IMR-90 (cell line): ENCODE results near the gene RNF123. TPM values are rescaled to one million over a fixed set of nuclear protein-coding genes. Genes with fewer than 3 reads are reported as not detected.

Experiments used
- ATAC-seq: fragments of 200-7000 bp; cut with Tn5 transposase; 2 replicates; pipeline ENCODE4 v1.9.1; 2020; ENCODE audit warnings: low read depth, mild to moderate bottlenecking, moderate library complexity
- BruUV-seq: library from RNA; stranded (reverse); fragments of 400-500 nt; replicated peaks from 2 replicates; lab custom pipeline; 2021; lab: Mats Ljungman, UMichigan
- CTCF ChIA-PET: fragments of 300-600 bp; formaldehyde crosslinking; extraction: SDS; loops from one replicate; lab custom pipeline; 2021; ENCODE audit warnings: antibody characterized with exemption; lab: Yijun Ruan, JAX
- POLR2A ChIA-PET: fragments of 300-600 bp; sonication (Branson Sonifier 250); formaldehyde crosslinking; loops from one replicate; lab custom pipeline; 2022; ENCODE audit warnings: antibody characterized with exemption; ENCODE audit not compliant: unreplicated experiment; lab: Charles Lee
- DNase-seq: peaks from one replicate; pipeline ENCODE4 v3.0.0; 2013
- H2AFZ ChIP-seq: replicated peaks from 2 replicates; pipeline ENCODE3; 2013; ENCODE audit warnings: low read length, mild to moderate bottlenecking; ENCODE audit not compliant: poor library complexity
- H2AK5ac ChIP-seq: 2 replicates; pipeline ENCODE4 v1.6.1; 2013; ENCODE audit warnings: low read depth, low read length, inconsistent platforms
- H2AK9ac ChIP-seq: replicated peaks from 2 replicates; pipeline ENCODE3; 2013; ENCODE audit warnings: mild to moderate bottlenecking, low read depth, low read length, moderate library complexity; ENCODE audit not compliant: poor library complexity
- H2BK120ac ChIP-seq: 2 replicates; pipeline ENCODE4 v1.6.1; 2013; ENCODE audit warnings: low read depth, low read length, inconsistent platforms
- H2BK15ac ChIP-seq: 3 replicates; pipeline ENCODE4 v1.6.1; 2013; ENCODE audit warnings: low read depth, low read length, inconsistent platforms
- H2BK20ac ChIP-seq: 2 replicates; pipeline ENCODE4 v1.6.1; 2013; ENCODE audit warnings: low read depth, mild to moderate bottlenecking, inconsistent platforms, low read length, moderate library complexity
- H2BK5ac ChIP-seq: 2 replicates; pipeline ENCODE4 v1.6.1; 2013; ENCODE audit warnings: mild to moderate bottlenecking, low read depth, low read length, inconsistent platforms; ENCODE audit not compliant: poor library complexity, severe bottlenecking
- H3K14ac ChIP-seq: replicated peaks from 2 replicates; pipeline ENCODE4 v1.6.1; 2013; ENCODE audit warnings: low read depth, low read length, inconsistent platforms
- H3K18ac ChIP-seq: 2 replicates; pipeline ENCODE4 v1.6.1; 2013; ENCODE audit warnings: low read depth, low read length, control low read depth
- H3K23ac ChIP-seq: 2 replicates; pipeline ENCODE4 v1.6.1; 2013; ENCODE audit warnings: low read depth, low read length, inconsistent platforms
- H3K27ac ChIP-seq: 2 replicates; pipeline ENCODE4 v1.5.1; 2013; ENCODE audit warnings: mild to moderate bottlenecking, control low read depth, low read length; ENCODE audit not compliant: insufficient read depth
- H3K27me3 ChIP-seq: 2 replicates; pipeline ENCODE4 v1.6.1; 2013; ENCODE audit warnings: low read length; ENCODE audit not compliant: control insufficient read depth, insufficient read depth
- H3K36me3 ChIP-seq: 2 replicates; pipeline ENCODE4 v1.6.1; 2013; ENCODE audit warnings: low read length, mixed read lengths; ENCODE audit not compliant: control insufficient read depth, insufficient read depth
- H3K4ac ChIP-seq: 2 replicates; pipeline ENCODE4 v1.6.1; 2013; ENCODE audit warnings: low read depth, low read length, inconsistent platforms
- H3K4me1 ChIP-seq: 2 replicates; pipeline ENCODE4 v1.6.1; 2013; ENCODE audit warnings: low read length, mixed read lengths; ENCODE audit not compliant: control insufficient read depth, insufficient read depth
- H3K4me2 ChIP-seq: 2 replicates; pipeline ENCODE4 v1.6.1; 2013; ENCODE audit warnings: low read depth, mild to moderate bottlenecking, control low read depth, low read length, moderate library complexity
- H3K4me3 ChIP-seq: 2 replicates; pipeline ENCODE4 v1.5.1; 2013; ENCODE audit warnings: low read depth, mild to moderate bottlenecking, control low read depth, low read length, moderate library complexity; ENCODE audit not compliant: insufficient read depth
- H3K56ac ChIP-seq: 2 replicates; pipeline ENCODE4 v1.6.1; 2013; ENCODE audit warnings: low read length, inconsistent platforms; ENCODE audit not compliant: insufficient read depth; ENCODE audit errors: extremely low read depth
- H3K79me1 ChIP-seq, 2 experiments: 2 replicates each; pipeline ENCODE4 v1.6.1; 2013; ENCODE audit warnings: low read length in 2 of 2, inconsistent platforms in 1 of 2, low read depth in 1 of 2
- H3K9ac ChIP-seq: 2 replicates; pipeline ENCODE4 v1.6.1; 2013; ENCODE audit warnings: low read depth, low read length, control low read depth
- H3K9me1 ChIP-seq: 2 replicates; pipeline ENCODE4 v1.6.1; 2013; ENCODE audit warnings: low read length, inconsistent platforms; ENCODE audit not compliant: insufficient read depth
- H3K9me3 ChIP-seq: 2 replicates; pipeline ENCODE4 v1.6.1; 2013; ENCODE audit warnings: low read length; ENCODE audit not compliant: control insufficient read depth, insufficient read depth
- H4K20me1 ChIP-seq: 2 replicates; pipeline ENCODE4 v1.6.1; 2013; ENCODE audit warnings: low read length, inconsistent platforms; ENCODE audit not compliant: insufficient read depth
- H4K5ac ChIP-seq: 2 replicates; pipeline ENCODE4 v1.6.1; 2013; ENCODE audit warnings: mild to moderate bottlenecking, low read depth, low read length, control low read depth
- H4K8ac ChIP-seq, 2 experiments: 2 replicates each; pipeline ENCODE4 v1.6.1; 2013; ENCODE audit warnings: low read depth in 2 of 2, low read length in 2 of 2, control low read depth in 1 of 2, inconsistent platforms in 1 of 2
- H4K91ac ChIP-seq: 2 replicates; pipeline ENCODE4 v1.6.1; 2013; ENCODE audit warnings: low read depth, low read length, inconsistent platforms; ENCODE audit not compliant: insufficient read depth
- BHLHE40 ChIP-seq: fragments of 150-350 bp; IDR thresholded peaks from 2 replicates; pipeline ENCODE4 v1.6.1; 2016; ENCODE audit warnings: mild to moderate bottlenecking, low read depth, low read length
- CEBPB ChIP-seq: IDR thresholded peaks from 2 replicates; pipeline ENCODE4 v1.6.1; 2012; ENCODE audit warnings: low read depth, low read length, improper control_type of control experiment
- CHD1 ChIP-seq: IDR thresholded peaks from 2 replicates; pipeline ENCODE4 v1.6.1; 2012; ENCODE audit warnings: low read depth, low read length, improper control_type of control experiment
- FOS ChIP-seq: fragments of 150-350 bp; IDR thresholded peaks from 2 replicates; pipeline ENCODE4 v1.6.1; 2016; ENCODE audit warnings: low read depth, low read length
- MAFK ChIP-seq: IDR thresholded peaks from 2 replicates; pipeline ENCODE4 v1.6.1; 2012; ENCODE audit warnings: low read depth, low read length, improper control_type of control experiment
- MAZ ChIP-seq: IDR thresholded peaks from 2 replicates; pipeline ENCODE4 v1.6.1; 2012; ENCODE audit warnings: low read depth, mild to moderate bottlenecking, low read length, improper control_type of control experiment, moderate library complexity, borderline replicate concordance
- MXI1 ChIP-seq: IDR thresholded peaks from 2 replicates; pipeline ENCODE4 v1.6.1; 2012; ENCODE audit warnings: low read depth, mild to moderate bottlenecking, low read length, moderate library complexity, borderline replicate concordance
- NFE2L2 ChIP-seq: fragments of 150-350 bp; IDR thresholded peaks from 2 replicates; pipeline ENCODE4 v1.6.1; 2016; ENCODE audit warnings: low read depth, mild to moderate bottlenecking, low read length
- POLR2A ChIP-seq: IDR thresholded peaks from 2 replicates; pipeline ENCODE4 v1.6.1; 2012; ENCODE audit warnings: mild to moderate bottlenecking, low read depth, low read length
- RAD21 ChIP-seq: IDR thresholded peaks from 2 replicates; pipeline ENCODE4 v1.6.1; 2012; ENCODE audit warnings: low read length, improper control_type of control experiment
- RCOR1 ChIP-seq: IDR thresholded peaks from 2 replicates; pipeline ENCODE4 v1.6.1; 2012; ENCODE audit warnings: mild to moderate bottlenecking, low read length, improper control_type of control experiment; ENCODE audit not compliant: insufficient replicate concordance
- RFX5 ChIP-seq: IDR thresholded peaks from 2 replicates; pipeline ENCODE4 v1.8.0; 2012; ENCODE audit warnings: low read depth, mild to moderate bottlenecking, low read length, moderate library complexity
- SMC3 ChIP-seq: fragments of 150-350 bp; IDR thresholded peaks from 2 replicates; pipeline ENCODE4 v1.6.1; 2016; ENCODE audit warnings: low read depth, mild to moderate bottlenecking, antibody characterized with exemption, low read length, moderate library complexity
- WGBS, 2 experiments: methylation state at CpG; one replicate each; pipeline versions ENCODE4 v1.1.5 to v1.1.7; 2013; ENCODE audit warnings: missing lambda C conversion rate in 2 of 2; ENCODE audit not compliant: insufficient read length in 1 of 2; ENCODE audit errors: extremely low coverage in 2 of 2; 5-methylcytosine and 5-hydroxymethylcytosine counted together
- dilution Hi-C: fragments of 300-500 bp; cut with HindIII; formaldehyde crosslinking; loops from one replicate; pipeline ENCODE4 v1.14.3; 2018; ENCODE audit warnings: low sequenced_read_pairs; ENCODE audit not compliant: unreplicated experiment
- in situ Hi-C: fragments of 300-500 bp; cut with MboI; formaldehyde crosslinking; loops from 3 replicates; pipeline ENCODE4 v1.14.3; 2019; ENCODE audit warnings: low sequenced_read_pairs, inconsistent platforms, mixed read lengths
- intact Hi-C: fragments of 100-400 bp; cut with micrococcal nuclease; formaldehyde crosslinking; loops from 2 replicates; pipeline ENCODE4 v1.10.0; 2022
- polyA plus RNA-seq, 3 experiments: library from polyadenylated mRNA; depleted of rRNA; stranded (reverse); fragments of >200 nt; gene quantifications; 2 replicates each; pipeline ENCODE4 v1.2.3, GENCODE V29; 2012; ENCODE audit warnings: low replicate concordance in 1 of 3
- total RNA-seq: library from RNA; depleted of rRNA; stranded (reverse); fragments of >200 nt; gene quantifications from 2 replicates; pipeline ENCODE4 v1.2.3, GENCODE V29; 2012
- TF ChIP-seq, protein P1 (sequence below): fragments of 150-350 bp; IDR thresholded peaks from 2 replicates; pipeline ENCODE4 v1.6.1; 2017; ENCODE audit warnings: mild to moderate bottlenecking, antibody characterized with exemption, low read length, low read depth
- TF ChIP-seq, protein P2 (sequence below): fragments of 150-350 bp; IDR thresholded peaks from 2 replicates; pipeline ENCODE4 v1.6.1; 2016; ENCODE audit warnings: low read depth, mild to moderate bottlenecking, low read length, moderate library complexity, borderline replicate concordance
- TF ChIP-seq, protein P3 (sequence below): conservative IDR thresholded peaks from 2 replicates; pipeline ENCODE4 v1.5.1; 2012; ENCODE audit warnings: mild to moderate bottlenecking, low read depth, low read length, improper control_type of control experiment

RNF123 gene
- total and polyA plus RNA-seq, 2 of the 4 experiments (the other 2 are of a cell fraction): 13.4 to 37.7 TPM

DNA sequence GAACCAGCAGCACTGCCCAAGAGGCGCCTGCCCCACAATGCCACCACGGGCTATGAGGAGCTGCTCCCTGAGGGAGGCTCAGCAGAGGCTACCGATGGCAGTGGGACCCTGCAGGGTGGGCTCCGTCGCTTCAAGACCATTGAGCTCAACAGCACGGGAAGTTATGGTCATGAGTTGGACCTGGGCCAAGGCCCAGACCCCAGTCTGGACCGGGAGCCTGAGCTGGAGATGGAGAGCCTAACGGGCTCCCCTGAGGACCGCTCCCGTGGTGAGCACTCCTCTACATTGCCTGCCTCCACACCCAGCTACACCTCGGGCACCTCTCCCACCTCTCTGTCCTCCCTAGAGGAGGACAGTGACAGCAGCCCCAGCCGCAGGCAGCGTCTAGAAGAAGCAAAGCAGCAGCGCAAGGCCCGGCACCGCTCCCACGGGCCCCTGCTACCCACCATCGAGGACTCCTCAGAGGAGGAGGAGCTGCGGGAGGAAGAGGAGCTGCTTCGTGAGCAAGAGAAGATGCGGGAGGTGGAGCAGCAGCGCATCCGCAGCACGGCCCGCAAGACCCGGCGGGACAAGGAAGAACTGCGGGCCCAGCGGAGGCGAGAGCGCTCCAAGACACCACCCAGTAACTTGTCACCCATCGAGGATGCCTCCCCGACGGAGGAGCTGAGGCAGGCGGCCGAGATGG is 37.0 kb upstream of the RNF123 start:
- no peaks in the 10 kb centered on the region for H3K4me1 ChIP-seq
- no peak overlapping the region for H3K4me2 ChIP-seq
- in situ Hi-C loops (no loop called here), intact Hi-C loops (no loop called here), dilution Hi-C loops (no loop called here)
- BruUV-seq: no TSS peak
- no peak overlapping the region for H3K4me3 ChIP-seq
- no peak overlapping the region for H4K8ac ChIP-seq
- no peak overlapping the region for H2BK5ac ChIP-seq
- no peaks in the 10 kb centered on the region for H3K36me3 ChIP-seq
- no peak overlapping the region for H2BK20ac ChIP-seq
- no peaks in the 10 kb centered on the region for H3K79me1 ChIP-seq
- CTCF ChIA-PET: no interaction called here
- TF ChIP-seq, protein P1, sequence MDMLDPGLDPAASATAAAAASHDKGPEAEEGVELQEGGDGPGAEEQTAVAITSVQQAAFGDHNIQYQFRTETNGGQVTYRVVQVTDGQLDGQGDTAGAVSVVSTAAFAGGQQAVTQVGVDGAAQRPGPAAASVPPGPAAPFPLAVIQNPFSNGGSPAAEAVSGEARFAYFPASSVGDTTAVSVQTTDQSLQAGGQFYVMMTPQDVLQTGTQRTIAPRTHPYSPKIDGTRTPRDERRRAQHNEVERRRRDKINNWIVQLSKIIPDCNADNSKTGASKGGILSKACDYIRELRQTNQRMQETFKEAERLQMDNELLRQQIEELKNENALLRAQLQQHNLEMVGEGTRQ: no peak
- TF ChIP-seq RAD21: no peak
- no peak for TF ChIP-seq RFX5
- TF ChIP-seq CHD1: no peak
- TF ChIP-seq SMC3: no peak
- no peak for TF ChIP-seq POLR2A
- TF ChIP-seq MXI1: no peak
- no peak for TF ChIP-seq CEBPB
- TF ChIP-seq MAFK: no peak
- no peak for TF ChIP-seq RCOR1
- TF ChIP-seq FOS: no peak
- TF ChIP-seq, protein P2, sequence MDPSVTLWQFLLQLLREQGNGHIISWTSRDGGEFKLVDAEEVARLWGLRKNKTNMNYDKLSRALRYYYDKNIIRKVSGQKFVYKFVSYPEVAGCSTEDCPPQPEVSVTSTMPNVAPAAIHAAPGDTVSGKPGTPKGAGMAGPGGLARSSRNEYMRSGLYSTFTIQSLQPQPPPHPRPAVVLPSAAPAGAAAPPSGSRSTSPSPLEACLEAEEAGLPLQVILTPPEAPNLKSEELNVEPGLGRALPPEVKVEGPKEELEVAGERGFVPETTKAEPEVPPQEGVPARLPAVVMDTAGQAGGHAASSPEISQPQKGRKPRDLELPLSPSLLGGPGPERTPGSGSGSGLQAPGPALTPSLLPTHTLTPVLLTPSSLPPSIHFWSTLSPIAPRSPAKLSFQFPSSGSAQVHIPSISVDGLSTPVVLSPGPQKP: no peak
- TF ChIP-seq BHLHE40: no peak
- TF ChIP-seq NFE2L2: no peak
- TF ChIP-seq MAZ: no peak
- TF ChIP-seq, protein P3, sequence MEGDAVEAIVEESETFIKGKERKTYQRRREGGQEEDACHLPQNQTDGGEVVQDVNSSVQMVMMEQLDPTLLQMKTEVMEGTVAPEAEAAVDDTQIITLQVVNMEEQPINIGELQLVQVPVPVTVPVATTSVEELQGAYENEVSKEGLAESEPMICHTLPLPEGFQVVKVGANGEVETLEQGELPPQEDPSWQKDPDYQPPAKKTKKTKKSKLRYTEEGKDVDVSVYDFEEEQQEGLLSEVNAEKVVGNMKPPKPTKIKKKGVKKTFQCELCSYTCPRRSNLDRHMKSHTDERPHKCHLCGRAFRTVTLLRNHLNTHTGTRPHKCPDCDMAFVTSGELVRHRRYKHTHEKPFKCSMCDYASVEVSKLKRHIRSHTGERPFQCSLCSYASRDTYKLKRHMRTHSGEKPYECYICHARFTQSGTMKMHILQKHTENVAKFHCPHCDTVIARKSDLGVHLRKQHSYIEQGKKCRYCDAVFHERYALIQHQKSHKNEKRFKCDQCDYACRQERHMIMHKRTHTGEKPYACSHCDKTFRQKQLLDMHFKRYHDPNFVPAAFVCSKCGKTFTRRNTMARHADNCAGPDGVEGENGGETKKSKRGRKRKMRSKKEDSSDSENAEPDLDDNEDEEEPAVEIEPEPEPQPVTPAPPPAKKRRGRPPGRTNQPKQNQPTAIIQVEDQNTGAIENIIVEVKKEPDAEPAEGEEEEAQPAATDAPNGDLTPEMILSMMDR: no peak
- H2BK120ac ChIP-seq: no peak overlapping the region
- H3K18ac ChIP-seq: no peak overlapping the region
- H3K23ac ChIP-seq: no peak overlapping the region
- peak overlapping the region; percentile 43 for H2AFZ ChIP-seq
- no peak overlapping the region for H2BK15ac ChIP-seq
- no peak overlapping the region for H3K56ac ChIP-seq
- H3K9me3 ChIP-seq: no peaks in the 10 kb centered on the region
- no peak overlapping the region for H2AK9ac ChIP-seq
- 81% methylated on average over 21 of the region's 36 CpGs; no CpG with 5 or more reads in 1 of the 2 experiments for WGBS, 2 experiments
- no peak overlapping the region for H3K9ac ChIP-seq
- no peak overlapping the region for H4K91ac ChIP-seq
- H4K20me1 ChIP-seq: no peaks in the 10 kb centered on the region
- no peak overlapping the region for H3K4ac ChIP-seq
- H3K27me3 ChIP-seq: peaks cover 30% of the 10 kb centered on the region; the same call in 1 of the 2 replicates
- peaks cover 3% of the 10 kb centered on the region; the same call in 1 of the 2 replicates for H3K9me1 ChIP-seq
- no peak overlapping the region for H4K5ac ChIP-seq
- no peak overlapping the region for H2AK5ac ChIP-seq
- DNase-seq (no peak), ATAC-seq (no peak)
- H3K14ac ChIP-seq: no peak overlapping the region
- POLR2A ChIA-PET: no interaction called here
- H3K27ac ChIP-seq: no peak overlapping the region
